H1 (cell line): ENCODE data around the gene INPP4B. TPM values are rescaled to one million over a fixed set of nuclear protein-coding genes. Genes with fewer than 3 reads are reported as not detected.

Experiments used
- CTCF ChIA-PET: fragments of 300-600 bp; sonication (Branson Sonifier 250); formaldehyde crosslinking; loops from one replicate; lab custom pipeline; 2021; ENCODE audit not compliant: partially characterized antibody; lab: Charles Lee
- POLR2A ChIA-PET: fragments of 300-600 bp; sonication (Branson Sonifier 250); formaldehyde crosslinking; loops from one replicate; lab custom pipeline; 2021; ENCODE audit warnings: inconsistent platforms; ENCODE audit not compliant: partially characterized antibody; lab: Charles Lee
- DNase-seq, 2 experiments: peaks; one replicate each; pipeline versions ENCODE4 v3.0.0 to v3.0.0-alpha.2; 2010 to 2022; ENCODE audit warnings: low spot score in 2 of 2, low read depth in 1 of 2, mixed read lengths in 1 of 2
- FAIRE-seq: peaks from 2 replicates; lab custom pipeline; 2011; peaks lifted over from hg19 to GRCh38; lab: Jason Lieb, UNC
- H2AFZ ChIP-seq: 2 replicates; pipeline ENCODE4 v1.8.1; 2012; ENCODE audit warnings: low read length, inconsistent platforms
- H2AK5ac ChIP-seq: 2 replicates; pipeline ENCODE4 v1.6.1; 2013; ENCODE audit warnings: low read depth, low read length
- H2BK120ac ChIP-seq: replicated peaks from 2 replicates; pipeline ENCODE3; 2013; ENCODE audit warnings: low read depth, low read length, inconsistent platforms
- H2BK12ac ChIP-seq: 2 replicates; pipeline ENCODE4 v1.6.1; 2013; ENCODE audit warnings: low read depth, low read length
- H2BK15ac ChIP-seq: 2 replicates; pipeline ENCODE4 v1.6.1; 2013; ENCODE audit warnings: low read length
- H2BK20ac ChIP-seq: 2 replicates; pipeline ENCODE4 v1.6.1; 2013; ENCODE audit warnings: low read length
- H2BK5ac ChIP-seq: 2 replicates; pipeline ENCODE4 v1.6.1; 2013; ENCODE audit warnings: low read depth, low read length
- H3K14ac ChIP-seq: 2 replicates; pipeline ENCODE4 v1.6.1; 2013; ENCODE audit warnings: inconsistent platforms; ENCODE audit not compliant: insufficient read length
- H3K18ac ChIP-seq: 2 replicates; pipeline ENCODE4 v1.6.1; 2013; ENCODE audit warnings: low read length; ENCODE audit errors: extremely low read depth
- H3K23ac ChIP-seq: 2 replicates; pipeline ENCODE4 v1.6.1; 2013; ENCODE audit warnings: inconsistent platforms; ENCODE audit not compliant: insufficient read length
- H3K23me2 ChIP-seq: 2 replicates; pipeline ENCODE4 v1.6.1; 2013; ENCODE audit warnings: low read depth, low read length
- H3K27ac ChIP-seq: 2 replicates; pipeline ENCODE4 v1.6.1; 2011; ENCODE audit warnings: low read depth, low read length, inconsistent platforms
- H3K27me3 ChIP-seq, 4 experiments: replicated peaks in 1 of 4; 1 replicate in 1 of 4; 2 replicates in 3 of 4; pipeline versions ENCODE4 v1.6.1 to v1.8.1; 2011 to 2013; ENCODE audit warnings: low read length in 3 of 4, mild to moderate bottlenecking in 3 of 4, inconsistent platforms in 2 of 4, mixed read lengths in 2 of 4, moderate library complexity in 1 of 4; ENCODE audit not compliant: control insufficient read depth in 3 of 4, insufficient read depth in 3 of 4; ENCODE audit errors: extremely low read depth in 1 of 4
- H3K36me3 ChIP-seq, 4 experiments: 2 replicates each; pipeline versions ENCODE4 v1.6.1 to v1.8.1; 2011 to 2013; ENCODE audit warnings: mild to moderate bottlenecking in 4 of 4, low read length in 3 of 4, moderate library complexity in 2 of 4, control low read depth in 1 of 4, inconsistent platforms in 1 of 4; ENCODE audit not compliant: insufficient read depth in 4 of 4, control insufficient read depth in 2 of 4
- H3K4ac ChIP-seq: replicated peaks from 2 replicates; pipeline ENCODE3; 2013; ENCODE audit warnings: low read length, low read depth, mixed read lengths, inconsistent platforms; ENCODE audit not compliant: insufficient read length
- H3K4me1 ChIP-seq, 4 experiments: replicated peaks in 1 of 4; 1 replicate in 1 of 4; 2 replicates in 3 of 4; pipeline versions ENCODE4 v1.6.1 to v1.8.1; 2011 to 2013; ENCODE audit warnings: low read length in 3 of 4, inconsistent platforms in 2 of 4, mixed read lengths in 1 of 4; ENCODE audit not compliant: insufficient read depth in 4 of 4, control insufficient read depth in 3 of 4
- H3K4me2 ChIP-seq, 2 experiments: 2 replicates each; pipeline versions ENCODE4 v1.6.1 to v1.8.1; 2011 to 2013; ENCODE audit warnings: low read depth in 2 of 2, low read length in 2 of 2, control low read depth in 1 of 2, inconsistent platforms in 1 of 2, mild to moderate bottlenecking in 1 of 2; ENCODE audit not compliant: insufficient read depth in 1 of 2
- H3K4me3 ChIP-seq, 4 experiments: fragments of 200-600, 300-600 bp in 1 of 4; sonication (generic), shearing (Covaris generic), sonication (Bioruptor Twin) in 1 of 4; 2 replicates each; pipeline versions ENCODE4 v1.5.1 to v1.8.1; 2011 to 2016; ENCODE audit warnings: low read length in 4 of 4, low read depth in 3 of 4, control low read depth in 2 of 4, inconsistent platforms in 2 of 4, mild to moderate bottlenecking in 2 of 4, mixed read lengths in 1 of 4, moderate library complexity in 1 of 4; ENCODE audit not compliant: insufficient read depth in 2 of 4; ENCODE audit errors: extremely low read depth in 1 of 4
- H3K56ac ChIP-seq: replicated peaks from 2 replicates; pipeline ENCODE3; 2013; ENCODE audit warnings: low read depth, mild to moderate bottlenecking, mixed read lengths, low read length, inconsistent platforms; ENCODE audit not compliant: insufficient read length
- H3K79me1 ChIP-seq: 2 replicates; pipeline ENCODE4 v1.6.1; 2013; ENCODE audit warnings: low read depth, low read length, control low read depth
- H3K79me2 ChIP-seq, 2 experiments: 2 replicates each; pipeline versions ENCODE4 v1.6.1 to v1.8.1; 2012 to 2013; ENCODE audit warnings: low read length in 2 of 2, mild to moderate bottlenecking in 2 of 2, inconsistent platforms in 1 of 2; ENCODE audit not compliant: insufficient read depth in 2 of 2, control insufficient read depth in 1 of 2
- H3K9ac ChIP-seq, 4 experiments: replicated peaks in 1 of 4; 1 replicate in 1 of 4; 2 replicates in 3 of 4; pipeline versions ENCODE4 v1.6.1 to v1.8.1; 2011 to 2013; ENCODE audit warnings: low read depth in 3 of 4, low read length in 3 of 4, control low read depth in 2 of 4, mild to moderate bottlenecking in 2 of 4, moderate library complexity in 2 of 4, inconsistent platforms in 1 of 4; ENCODE audit errors: extremely low read depth in 1 of 4
- H3K9me3 ChIP-seq, 2 experiments: 2 replicates each; pipeline versions ENCODE4 v1.6.1 to v1.8.1; 2012 to 2013; ENCODE audit warnings: mild to moderate bottlenecking in 2 of 2, moderate library complexity in 2 of 2, control low read depth in 1 of 2, inconsistent platforms in 1 of 2, low read depth in 1 of 2, low read length in 1 of 2, mixed read lengths in 1 of 2; ENCODE audit not compliant: insufficient read depth in 2 of 2
- H4K20me1 ChIP-seq, 2 experiments: replicated peaks in 1 of 2; 2 replicates each; pipeline versions ENCODE3 to v1.8.1; 2011 to 2013; ENCODE audit warnings: inconsistent platforms in 2 of 2, low read length in 2 of 2, mild to moderate bottlenecking in 1 of 2; ENCODE audit not compliant: insufficient read depth in 2 of 2, control insufficient read depth in 1 of 2
- H4K5ac ChIP-seq: 2 replicates; pipeline ENCODE4 v1.6.1; 2013; ENCODE audit warnings: low read length, low read depth, mixed read lengths, inconsistent platforms; ENCODE audit not compliant: insufficient read length
- H4K8ac ChIP-seq: 2 replicates; pipeline ENCODE4 v1.8.0; 2013; ENCODE audit warnings: mild to moderate bottlenecking, moderate library complexity, low read length, inconsistent platforms; ENCODE audit not compliant: insufficient read depth; ENCODE audit errors: extremely low read depth
- H4K91ac ChIP-seq: replicated peaks from 2 replicates; pipeline ENCODE3; 2013; ENCODE audit warnings: low read length, mixed read lengths, inconsistent platforms; ENCODE audit not compliant: insufficient read length
- BACH1 ChIP-seq: IDR thresholded peaks from 2 replicates; pipeline ENCODE4 v1.6.1; 2012; ENCODE audit warnings: low read length, improper control_type of control experiment
- CBX8 ChIP-seq: fragments of 300-800, 300-1000 bp; sonication (generic); IDR thresholded peaks from 2 replicates; pipeline ENCODE4 v1.7.1; 2016; ENCODE audit warnings: low read depth, low read length, borderline replicate concordance
- CEBPB ChIP-seq: IDR thresholded peaks from 2 replicates; pipeline ENCODE4 v1.6.1; 2012; ENCODE audit warnings: low read depth, low read length
- CHD2 ChIP-seq: IDR thresholded peaks from 2 replicates; pipeline ENCODE4 v1.6.1; 2012; ENCODE audit warnings: low read length, improper control_type of control experiment
- CTCF ChIP-seq, 3 experiments: IDR thresholded peaks; 1 replicate in 2 of 3; 2 replicates in 1 of 3; pipeline versions ENCODE4 v1.5.1 to v1.6.1; 2011; ENCODE audit warnings: low read length in 3 of 3, mild to moderate bottlenecking in 3 of 3, inconsistent platforms in 2 of 3, low read depth in 1 of 3, moderate library complexity in 1 of 3; ENCODE audit not compliant: insufficient read depth in 1 of 3; ENCODE audit errors: control extremely low read depth in 1 of 3
- JUND ChIP-seq: IDR thresholded peaks from 2 replicates; pipeline ENCODE4 v1.6.1; 2011; ENCODE audit warnings: mild to moderate bottlenecking, improper control_type of control experiment, low read length
- KDM1A ChIP-seq: fragments of 200-600, 300-600 bp; sonication (generic); IDR thresholded peaks from 2 replicates; pipeline ENCODE4 v1.7.1; 2016; ENCODE audit warnings: mild to moderate bottlenecking, low read length, borderline replicate concordance
- KDM5A ChIP-seq: fragments of 200-600 bp; IDR thresholded peaks from 2 replicates; pipeline ENCODE4 v1.7.1; 2012; ENCODE audit warnings: mild to moderate bottlenecking, low read length, inconsistent platforms, mixed read lengths
- NANOG ChIP-seq: IDR thresholded peaks from 2 replicates; pipeline ENCODE4 v1.6.1; 2011; ENCODE audit warnings: low read length, low read depth, mild to moderate bottlenecking, inconsistent platforms; ENCODE audit not compliant: insufficient read depth, poor library complexity, severe bottlenecking
- POU5F1 ChIP-seq: IDR thresholded peaks from 2 replicates; pipeline ENCODE4 v1.6.1; 2011; ENCODE audit warnings: low read depth, mild to moderate bottlenecking, low read length, moderate library complexity
- RBBP5 ChIP-seq: IDR thresholded peaks from 2 replicates; pipeline ENCODE4 v1.7.1; 2012; ENCODE audit warnings: low read depth, mild to moderate bottlenecking, inconsistent platforms, low read length, moderate library complexity, borderline replicate concordance
- TEAD4 ChIP-seq: IDR thresholded peaks from 2 replicates; pipeline ENCODE4 v1.6.1; 2012; ENCODE audit warnings: low read depth, low read length, inconsistent platforms, mixed read lengths
- WGBS, 2 experiments: shearing (Covaris generic) in 1 of 2; methylation state at CpG; one replicate each; pipeline versions ENCODE4 v1.1.6 to v1.1.7; 2013 to 2015; ENCODE audit warnings: low lambda C conversion rate in 2 of 2, mixed read lengths in 2 of 2, inconsistent platforms in 1 of 2, low coverage in 1 of 2, missing lambda C conversion rate in 1 of 2; ENCODE audit not compliant: insufficient replicate concordance in 2 of 2, insufficient coverage in 1 of 2, insufficient read length in 1 of 2; ENCODE audit errors: extremely low coverage in 1 of 2, missing lambda C conversion rate in 1 of 2; 5-methylcytosine and 5-hydroxymethylcytosine counted together
- polyA plus RNA-seq, 7 experiments: library from polyadenylated mRNA; depleted of rRNA in 3 of 7; stranded (reverse) in 5 of 7; unstranded in 2 of 7; fragments of >200 nt in 5 of 7; fragments of 200-250 nt in 2 of 7; gene quantifications; 1 replicate in 5 of 7; 2 replicates in 1 of 7; 4 replicates in 1 of 7; pipeline versions ENCODE4 v1.2.1 to v1.2.3, GENCODE V29; 2011 to 2013; ENCODE audit warnings: missing spikeins in 2 of 7, mixed read lengths in 2 of 7
- total RNA-seq: library from RNA; stranded (reverse); fragmentation: NEBNext Ultra II Directional; extraction: Animal tissue kit (Norgen Biotek cat#: 25700); gene quantifications from 2 replicates; pipeline ENCODE4 v1.2.1, GENCODE V29; 2021

INPP4B gene
- total and polyA plus RNA-seq, 2 of the 8 experiments (the other 6 are each of a cell fraction or from before 2014, with no cell fraction given): 0.11 to 0.54 TPM

DNA sequence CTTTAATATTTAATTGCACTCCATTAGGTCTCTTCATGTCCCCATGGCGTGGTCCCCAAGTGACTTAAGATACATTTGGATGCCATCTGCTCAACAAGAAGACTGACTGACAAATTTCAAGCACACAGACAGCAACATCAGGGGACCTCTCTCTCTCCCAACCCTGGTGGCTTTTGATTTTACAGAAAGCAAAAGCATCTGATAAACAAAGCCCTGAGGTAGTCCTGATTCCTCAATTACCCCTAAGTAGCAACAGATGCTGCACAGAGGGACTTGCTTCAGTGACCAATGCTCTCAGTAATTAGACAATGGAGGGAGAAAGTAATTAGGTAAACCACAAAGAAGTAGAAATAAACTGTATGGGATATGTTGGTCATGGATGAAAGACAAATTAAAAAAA, 426.4 kb downstream of the INPP4B start:
- POLR2A ChIA-PET: no interaction called here
- no peak overlapping the region for H2BK5ac ChIP-seq
- no peak overlapping the region for H2AFZ ChIP-seq
- CTCF ChIA-PET: no interaction called here
- H3K23me2 ChIP-seq: no peaks in the 10 kb centered on the region
- H2BK15ac ChIP-seq: no peak overlapping the region
- H3K27ac ChIP-seq: no peak overlapping the region
- H3K9ac ChIP-seq: no peak overlapping the region
- no peak for FAIRE-seq
- WGBS, 2 experiments: 71% methylated on average over 1 of the region's 1 CpG; no CpG with 5 or more reads in 1 of the 2 experiments
- H3K14ac ChIP-seq: no peak overlapping the region
- H4K91ac ChIP-seq: no peak overlapping the region
- no peak overlapping the region for H3K4me2 ChIP-seq
- H3K4me3 ChIP-seq: no peak overlapping the region
- H3K79me2 ChIP-seq: no peaks in the 10 kb centered on the region
- no peaks in the 10 kb centered on the region for H4K20me1 ChIP-seq
- no peak overlapping the region for H3K56ac ChIP-seq
- H3K27me3 ChIP-seq: no peaks in the 10 kb centered on the region
- no peak overlapping the region for H3K23ac ChIP-seq
- H3K79me1 ChIP-seq: no peaks in the 10 kb centered on the region
- no peak overlapping the region for H4K8ac ChIP-seq
- no peak overlapping the region for H4K5ac ChIP-seq
- H3K36me3 ChIP-seq: no peaks in the 10 kb centered on the region
- DNase-seq: no peak
- H3K4me1 ChIP-seq: no peaks in the 10 kb centered on the region
- no peak overlapping the region for H2AK5ac ChIP-seq
- H3K4ac ChIP-seq: no peak overlapping the region
- no peak overlapping the region for H2BK12ac ChIP-seq
- no peak overlapping the region for H3K18ac ChIP-seq
- no peak overlapping the region for H2BK20ac ChIP-seq
- no peaks in the 10 kb centered on the region for H3K9me3 ChIP-seq
- no peak overlapping the region for H2BK120ac ChIP-seq
- TF ChIP-seq CHD2 (no peak), CBX8 (no peak), CTCF (IDR thresholded peaks at IDR 0.05; ENCODE audit: control extremely low read depth in 1 of 3, insufficient read depth in 1 of 3, low read depth in 1 of 3, low read length in 3 of 3) (no peak), KDM1A (no peak), NANOG (no peak), JUND (no peak), RBBP5 (no peak), CEBPB (no peak), BACH1 (no peak), KDM5A (no peak), POU5F1 (no peak), TEAD4 (no peak)
